ENCODE data around the gene SH3GL1. TPM values are rescaled to one million over a fixed set of nuclear protein-coding genes. Genes with fewer than 3 reads are reported as not detected.

The SH3GL1 gene
- total RNA-seq, 1 donor from 2014 or later, result 101 TPM

DNA sequence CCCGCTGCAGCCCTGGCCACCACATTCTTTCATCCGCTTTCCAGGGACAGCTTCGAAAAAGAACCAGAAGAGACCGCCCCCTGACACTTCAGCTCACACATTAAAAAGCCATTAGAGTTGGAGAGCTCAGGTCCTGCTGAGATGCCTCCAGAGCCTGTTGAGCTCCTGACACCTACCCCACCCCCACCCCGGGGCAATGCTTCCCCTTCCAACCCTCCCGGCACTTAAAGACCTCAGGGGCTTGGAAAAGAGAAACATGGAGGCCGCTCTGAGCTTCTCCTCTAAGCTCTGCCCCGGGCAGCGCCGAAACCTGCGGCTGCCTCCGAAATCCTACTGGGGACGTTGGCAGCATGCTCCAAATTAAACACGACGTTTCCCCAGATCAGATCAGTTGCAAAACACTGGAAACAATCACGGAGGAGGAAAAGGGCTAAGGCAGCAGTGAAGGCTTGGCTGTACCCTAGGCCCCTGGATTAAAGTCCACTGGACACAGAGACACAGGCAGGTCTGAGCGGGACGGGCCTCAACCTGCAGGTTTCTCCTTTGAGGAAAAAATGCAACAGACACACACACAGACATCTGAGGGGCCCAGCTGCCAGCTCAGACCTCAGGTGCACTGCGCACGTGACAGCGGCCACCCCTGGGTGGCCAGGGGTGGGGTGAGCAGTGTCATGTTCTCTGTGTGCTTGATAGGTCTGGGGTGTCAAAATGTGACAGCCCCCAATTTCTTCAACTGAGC lies 9.6 kb downstream of the SH3GL1 start:
- TF ChIP-seq, protein P1, sequence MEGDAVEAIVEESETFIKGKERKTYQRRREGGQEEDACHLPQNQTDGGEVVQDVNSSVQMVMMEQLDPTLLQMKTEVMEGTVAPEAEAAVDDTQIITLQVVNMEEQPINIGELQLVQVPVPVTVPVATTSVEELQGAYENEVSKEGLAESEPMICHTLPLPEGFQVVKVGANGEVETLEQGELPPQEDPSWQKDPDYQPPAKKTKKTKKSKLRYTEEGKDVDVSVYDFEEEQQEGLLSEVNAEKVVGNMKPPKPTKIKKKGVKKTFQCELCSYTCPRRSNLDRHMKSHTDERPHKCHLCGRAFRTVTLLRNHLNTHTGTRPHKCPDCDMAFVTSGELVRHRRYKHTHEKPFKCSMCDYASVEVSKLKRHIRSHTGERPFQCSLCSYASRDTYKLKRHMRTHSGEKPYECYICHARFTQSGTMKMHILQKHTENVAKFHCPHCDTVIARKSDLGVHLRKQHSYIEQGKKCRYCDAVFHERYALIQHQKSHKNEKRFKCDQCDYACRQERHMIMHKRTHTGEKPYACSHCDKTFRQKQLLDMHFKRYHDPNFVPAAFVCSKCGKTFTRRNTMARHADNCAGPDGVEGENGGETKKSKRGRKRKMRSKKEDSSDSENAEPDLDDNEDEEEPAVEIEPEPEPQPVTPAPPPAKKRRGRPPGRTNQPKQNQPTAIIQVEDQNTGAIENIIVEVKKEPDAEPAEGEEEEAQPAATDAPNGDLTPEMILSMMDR (IDR thresholded peaks at IDR 0.05; ENCODE audit: insufficient read depth, low read depth, low read length), result no peak
- TF ChIP-seq EZH2 (IDR thresholded peaks at IDR 0.05; ENCODE audit: insufficient read depth, low read length), result no peak
- H3K4me1 ChIP-seq (ENCODE audit: insufficient read depth, low read length), result peaks cover 48% of the 10 kb centered on the region
- Mint-ChIP-seq H3K4me3 (ENCODE audit: unreplicated experiment) (peak overlapping the region; percentile 68), H3K36me3 (ENCODE audit: low read depth, unreplicated experiment) (peaks cover 12% of the 10 kb centered on the region), H3K27ac (ENCODE audit: unreplicated experiment) (peak overlapping the region; percentile 84), H3K9me3 (ENCODE audit: unreplicated experiment) (no peaks in the 10 kb centered on the region), H3K27me3 (ENCODE audit: low read depth, unreplicated experiment) (no peaks in the 10 kb centered on the region), H3K4me1 (ENCODE audit: low read depth, unreplicated experiment) (peaks cover 51% of the 10 kb centered on the region)
- H3K4me3 ChIP-seq (ENCODE audit: insufficient read depth, low read depth, low read length), result no peak overlapping the region
- no peaks in the 10 kb centered on the region for H3K9me3 ChIP-seq (ENCODE audit: insufficient read depth, low read depth, low read length)
- H3K27ac ChIP-seq (ENCODE audit: low read depth, low read length), result peak overlapping the region; percentile 43
- no peaks in the 10 kb centered on the region for H3K36me3 ChIP-seq (ENCODE audit: insufficient read depth, low read length)
- peaks cover 98% of the 10 kb centered on the region for H3K79me2 ChIP-seq (ENCODE audit: insufficient read depth, low read length)
- no peak for FAIRE-seq
- peaks cover 93% of the 10 kb centered on the region for H4K20me1 ChIP-seq (ENCODE audit: insufficient read depth, low read length)
- H3K9ac ChIP-seq (ENCODE audit: low read length), result peak overlapping the region; percentile 66
- peak overlapping the region; percentile 86 for H3K4me2 ChIP-seq (ENCODE audit: low read length)
- no peaks in the 10 kb centered on the region for H3K27me3 ChIP-seq (ENCODE audit: insufficient read depth, low read length)
- DNase-seq (ENCODE audit: low read depth), result no peak
- H2AFZ ChIP-seq (ENCODE audit: low read depth, low read length), result no peak overlapping the region

DNA sequence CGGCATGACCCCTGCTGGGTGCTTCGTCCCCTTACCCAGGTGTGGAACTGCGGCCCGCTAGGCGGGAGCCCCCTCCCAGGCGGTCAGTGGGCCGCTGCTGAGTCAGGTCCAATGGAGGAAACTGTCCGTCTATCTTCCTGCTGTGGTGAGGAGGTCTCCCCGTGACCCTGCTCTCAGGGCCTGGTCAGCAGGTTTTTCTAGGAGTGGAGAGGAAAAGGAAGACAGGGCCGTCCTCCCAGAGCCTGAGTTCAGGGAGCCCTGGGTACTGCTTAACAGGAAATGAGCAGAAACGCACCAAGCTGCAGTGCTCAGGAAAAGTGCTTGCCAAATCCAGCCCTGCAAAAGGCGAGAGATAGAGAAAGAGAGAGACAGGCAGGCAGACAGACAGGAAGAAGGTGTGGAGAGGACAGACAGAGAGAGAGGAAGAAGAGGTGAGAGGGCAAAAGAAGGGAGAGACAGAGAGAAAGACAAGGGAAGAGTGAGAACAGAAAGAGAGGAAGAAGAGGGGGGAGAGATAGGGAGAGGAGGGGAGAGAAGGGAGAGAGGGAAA lies 10.3 kb downstream of the SH3GL1 start:
- Histone ChIP-seq H3K9me3 (ENCODE audit: insufficient read depth, low read depth, low read length) (no peaks in the 10 kb centered on the region), H3K4me3 (ENCODE audit: insufficient read depth, low read depth, low read length) (no peak overlapping the region), H3K79me2 (ENCODE audit: insufficient read depth, low read length) (peaks cover 99% of the 10 kb centered on the region), H3K36me3 (ENCODE audit: insufficient read depth, low read length) (no peaks in the 10 kb centered on the region), H2AFZ (ENCODE audit: low read depth, low read length) (no peak overlapping the region), H3K9ac (ENCODE audit: low read length) (peak overlapping the region; percentile 66), H3K4me2 (ENCODE audit: low read length) (peak overlapping the region; percentile 86), H3K27me3 (ENCODE audit: insufficient read depth, low read length) (no peaks in the 10 kb centered on the region), H4K20me1 (ENCODE audit: insufficient read depth, low read length) (peaks cover 95% of the 10 kb centered on the region), H3K4me1 (ENCODE audit: insufficient read depth, low read length) (peaks cover 52% of the 10 kb centered on the region), H3K27ac (ENCODE audit: low read depth, low read length) (peak overlapping the region; percentile 35)
- FAIRE-seq (no peak), DNase-seq (ENCODE audit: low read depth) (no peak)
- peak overlapping the region; percentile 59 for H3K27ac Mint-ChIP-seq (ENCODE audit: unreplicated experiment)
- H3K4me1 Mint-ChIP-seq (ENCODE audit: low read depth, unreplicated experiment), result peaks cover 57% of the 10 kb centered on the region
- peaks cover 12% of the 10 kb centered on the region for H3K36me3 Mint-ChIP-seq (ENCODE audit: low read depth, unreplicated experiment)
- no peaks in the 10 kb centered on the region for H3K9me3 Mint-ChIP-seq (ENCODE audit: unreplicated experiment)
- peak overlapping the region; percentile 17 for H3K4me3 Mint-ChIP-seq (ENCODE audit: unreplicated experiment)
- TF ChIP-seq, protein P1 (IDR thresholded peaks at IDR 0.05; ENCODE audit: insufficient read depth, low read depth, low read length), result no peak
- TF ChIP-seq EZH2 (IDR thresholded peaks at IDR 0.05; ENCODE audit: insufficient read depth, low read length), result no peak
- no peaks in the 10 kb centered on the region for H3K27me3 Mint-ChIP-seq (ENCODE audit: low read depth, unreplicated experiment)
